Spinal cord (tissue), 10 donors: ENCODE data around the gene RDH8. TPM values are rescaled to one million over a fixed set of nuclear protein-coding genes. Genes with fewer than 3 reads are reported as not detected.

ENCODE experiments used
- DNase-seq, 6 donors: peaks; one replicate each; pipeline versions ENCODE4 v3.0.0 to v3.0.0-alpha.2; 2013 to 2015; ENCODE audit warnings: low spot score in 6 of 6, low read depth in 4 of 6
- H3K27ac ChIP-seq: one replicate; pipeline ENCODE4 v1.5.1; 2013; ENCODE audit warnings: low read depth, low read length, control low read depth
- H3K27me3 ChIP-seq: one replicate; pipeline ENCODE4 v1.6.1; 2013; ENCODE audit warnings: low read length; ENCODE audit not compliant: control insufficient read depth, insufficient read depth
- H3K36me3 ChIP-seq: one replicate; pipeline ENCODE4 v1.6.1; 2013; ENCODE audit warnings: low read length; ENCODE audit not compliant: control insufficient read depth, insufficient read depth
- H3K4me1 ChIP-seq: one replicate; pipeline ENCODE4 v1.6.1; 2013; ENCODE audit warnings: low read length; ENCODE audit not compliant: control insufficient read depth, insufficient read depth
- H3K4me3 ChIP-seq: one replicate; pipeline ENCODE4 v1.5.1; 2013; ENCODE audit warnings: low read depth, low read length, control low read depth
- H3K9me3 ChIP-seq: one replicate; pipeline ENCODE4 v1.6.1; 2013; ENCODE audit warnings: low read length; ENCODE audit not compliant: control insufficient read depth, insufficient read depth
- WGBS: methylation state at CpG from one replicate; pipeline ENCODE4 v1.1.5; 2013; ENCODE audit warnings: missing lambda C conversion rate; ENCODE audit not compliant: insufficient coverage; 5-methylcytosine and 5-hydroxymethylcytosine counted together
- polyA plus RNA-seq, 2 donors: library from polyadenylated mRNA; unstranded; fragments of 120-200 nt; gene quantifications; one replicate each; pipeline ENCODE4 v1.2.1, GENCODE V29; 2013; ENCODE audit not compliant: insufficient read length in 2 of 2
- total RNA-seq, 2 donors: library from RNA; depleted of rRNA in 1 of 2; stranded (reverse); fragments of 120-200 nt in 1 of 2; fragments of >200 nt in 1 of 2; gene quantifications; one replicate each; pipeline versions ENCODE4 v1.2.3 to v1.2.4, GENCODE V29; 2013 to 2014
- donor health status: healthy.

The RDH8 gene
- total and polyA plus RNA-seq, 4 donors, result not detected

- 90% methylated on average over 3 of the region's 3 CpGs for WGBS
- no peak for DNase-seq
- no peak overlapping the region for H3K27ac ChIP-seq
- peaks cover 2% of the 10 kb centered on the region for H3K27me3 ChIP-seq
- no peaks in the 10 kb centered on the region for H3K9me3 ChIP-seq
- no peak overlapping the region for H3K4me3 ChIP-seq
- no peaks in the 10 kb centered on the region for H3K36me3 ChIP-seq
- peaks cover 11% of the 10 kb centered on the region for H3K4me1 ChIP-seq
These were observed 13.5 kb downstream of the RDH8 start for GRCh38 chr19:10026744-10027143.

DNA sequence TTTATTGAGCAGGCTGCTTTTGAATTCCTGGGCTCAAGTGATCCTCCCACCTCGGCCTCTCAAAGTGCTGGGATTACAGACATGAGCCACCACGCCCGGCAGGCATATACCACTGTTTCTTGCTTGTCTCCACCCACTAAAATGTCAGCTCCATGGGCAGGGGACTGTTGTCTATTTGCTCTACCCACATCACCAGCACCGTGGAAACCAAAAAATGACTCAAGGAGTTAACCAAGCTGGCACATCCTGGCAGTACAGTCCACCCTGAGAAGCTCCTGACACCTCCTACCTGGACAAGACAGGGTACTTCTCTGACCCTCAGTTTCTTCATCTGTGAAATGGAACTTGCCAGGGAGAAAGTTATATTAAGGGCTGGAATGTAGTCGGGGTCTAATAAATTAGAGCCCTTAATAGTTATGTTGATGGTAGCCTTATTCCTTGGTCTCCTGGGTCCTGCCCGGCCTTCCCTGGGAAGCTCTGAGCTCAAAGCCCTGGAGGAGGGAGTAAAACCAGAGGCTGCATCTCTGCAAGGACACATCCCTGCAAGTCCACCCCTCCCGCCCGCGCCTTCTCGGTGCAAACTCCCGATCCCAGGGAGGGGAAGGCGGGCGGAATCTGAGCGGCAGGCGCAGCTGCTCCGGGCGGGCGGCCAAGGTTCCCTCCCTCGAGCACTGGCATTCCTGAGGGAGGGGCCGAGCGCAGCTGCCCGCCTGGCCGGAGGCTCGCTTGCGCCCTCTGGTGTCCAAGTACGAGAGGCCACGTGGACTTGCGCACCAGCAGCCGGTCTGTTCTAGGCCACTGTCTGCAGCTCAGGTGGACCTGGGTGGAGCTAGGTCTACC, 14.1 kb downstream of the RDH8 start:
- Histone ChIP-seq H3K4me3 (no peak overlapping the region), H3K27ac (peak overlapping the region; percentile 33), H3K4me1 (peaks cover 10% of the 10 kb centered on the region), H3K27me3 (peaks cover 3% of the 10 kb centered on the region), H3K36me3 (no peaks in the 10 kb centered on the region), H3K9me3 (no peaks in the 10 kb centered on the region)
- WGBS, result 8% methylated on average over 29 of the region's 29 CpGs
- peak; percentile 52 to 95 (median 78) for DNase-seq

GRCh38 chr19:10033614-10034013, 20.3 kb downstream of the RDH8 start:
- Histone ChIP-seq H3K27ac (no peak overlapping the region), H3K9me3 (no peaks in the 10 kb centered on the region), H3K4me3 (no peak overlapping the region), H3K4me1 (no peaks in the 10 kb centered on the region), H3K27me3 (peaks cover 19% of the 10 kb centered on the region), H3K36me3 (no peaks in the 10 kb centered on the region)
- 74% methylated on average over 5 of the region's 8 CpGs for WGBS
- DNase-seq, result no peak

DNA sequence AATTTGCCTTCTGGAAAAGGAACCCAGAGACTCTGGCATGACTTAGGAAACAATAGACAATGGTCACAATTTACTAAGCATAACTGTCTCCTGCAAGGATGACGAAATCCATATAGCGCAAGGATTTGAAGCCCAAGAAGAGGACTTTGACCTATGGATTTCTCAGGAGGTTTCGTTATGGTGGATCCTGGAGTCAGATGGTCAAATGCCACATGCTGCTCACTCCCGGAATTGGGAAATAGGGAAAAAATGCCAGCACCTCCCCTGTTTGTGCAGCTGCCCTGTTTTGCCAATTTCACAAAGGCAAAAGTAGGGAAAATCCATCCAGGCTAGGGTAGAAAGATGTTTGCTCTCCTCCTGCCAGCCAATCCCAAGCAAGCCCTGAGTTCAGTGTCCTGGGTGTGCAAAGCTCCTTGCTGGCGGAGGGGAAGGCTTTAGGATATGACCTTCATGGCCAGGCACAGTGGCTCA, 23.4 kb downstream of the RDH8 start:
- peaks cover 17% of the 10 kb centered on the region for H3K27me3 ChIP-seq
- H3K27ac ChIP-seq, result peak overlapping the region; percentile 76
- no peaks in the 10 kb centered on the region for H3K4me1 ChIP-seq
- no peaks in the 10 kb centered on the region for H3K36me3 ChIP-seq
- WGBS, result 57% methylated on average over 4 of the region's 5 CpGs
- no peaks in the 10 kb centered on the region for H3K9me3 ChIP-seq
- H3K4me3 ChIP-seq, result no peak overlapping the region
- DNase-seq, result no peak

- no peaks in the 10 kb centered on the region for H3K36me3 ChIP-seq
- H3K27ac ChIP-seq, result peak overlapping the region; percentile 76
- H3K4me3 ChIP-seq, result no peak overlapping the region
- no peaks in the 10 kb centered on the region for H3K4me1 ChIP-seq
- peaks cover 16% of the 10 kb centered on the region for H3K27me3 ChIP-seq
- 100% methylated on average over 1 of the region's 4 CpGs for WGBS
- peaks cover 5% of the 10 kb centered on the region for H3K9me3 ChIP-seq
- no peak for DNase-seq
These were observed 24.1 kb downstream of the RDH8 start for GRCh38 chr19:10037367-10037766.

DNA sequence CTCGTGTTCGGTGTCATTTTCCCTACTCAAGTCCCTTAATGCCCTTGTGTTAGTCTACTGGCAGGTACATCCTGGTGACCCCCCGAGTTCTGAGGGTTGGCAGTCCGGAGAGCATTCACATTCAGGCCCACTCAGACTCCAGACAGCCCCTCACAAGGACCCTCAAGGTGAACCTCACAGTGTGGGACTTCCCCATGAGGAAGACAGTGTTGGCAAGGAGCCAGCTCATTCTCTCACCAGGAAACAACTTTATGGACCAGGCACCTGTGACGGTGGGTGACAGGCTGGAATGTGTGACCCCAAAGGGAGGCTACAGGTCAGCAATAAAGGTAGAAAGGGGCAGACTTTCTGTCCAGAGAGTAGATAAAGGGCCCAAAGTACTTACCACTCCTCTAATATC, 24.5 kb downstream of the RDH8 start:
- H3K9me3 ChIP-seq, result peaks cover 9% of the 10 kb centered on the region
- WGBS, result 54% methylated on average over 4 of the region's 5 CpGs
- no peak for DNase-seq

GRCh38 chr19:10043286-10043927, 30.1 kb downstream of the RDH8 start:
- Histone ChIP-seq H3K4me1 (no peaks in the 10 kb centered on the region), H3K4me3 (no peak overlapping the region), H3K36me3 (no peaks in the 10 kb centered on the region), H3K27me3 (no peaks in the 10 kb centered on the region), H3K9me3 (peaks cover 29% of the 10 kb centered on the region), H3K27ac (no peak overlapping the region)
- DNase-seq, result peak in 4 of 6 donors; percentile 9 to 60 (median 28)
- 54% methylated on average over 4 of the region's 4 CpGs for WGBS

More for the DNA sequence above, 24.5 kb downstream of the RDH8 start:
- H3K4me1 ChIP-seq, result no peaks in the 10 kb centered on the region
- no peaks in the 10 kb centered on the region for H3K36me3 ChIP-seq
- peaks cover 11% of the 10 kb centered on the region for H3K27me3 ChIP-seq
- H3K4me3 ChIP-seq, result no peak overlapping the region
- no peak overlapping the region for H3K27ac ChIP-seq

DNA sequence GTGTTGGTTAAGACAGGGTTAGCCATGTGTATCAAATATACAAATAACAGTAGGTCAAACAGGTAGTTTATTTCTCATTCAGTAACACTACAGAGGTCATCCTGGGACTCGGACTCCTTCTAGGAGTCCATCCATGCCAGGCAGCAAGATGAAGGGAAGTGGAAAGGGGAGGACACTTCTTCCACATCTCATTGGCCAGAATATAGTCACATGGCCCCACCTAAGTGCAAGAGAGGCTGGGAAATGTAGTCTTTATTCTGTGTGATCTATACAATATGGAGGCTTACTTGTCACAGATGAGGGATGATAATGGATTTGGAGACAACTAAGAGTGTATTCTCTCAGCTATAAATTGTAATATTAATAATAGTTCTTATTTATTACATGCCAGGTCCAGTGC, 31.1 kb downstream of the RDH8 start:
- Histone ChIP-seq H3K27me3 (no peaks in the 10 kb centered on the region), H3K27ac (no peak overlapping the region), H3K4me3 (no peak overlapping the region), H3K9me3 (peaks cover 29% of the 10 kb centered on the region), H3K36me3 (no peaks in the 10 kb centered on the region), H3K4me1 (no peaks in the 10 kb centered on the region)
- no CpG with 5 or more reads among the region's 1 CpG for WGBS
- DNase-seq, result no peak

DNA sequence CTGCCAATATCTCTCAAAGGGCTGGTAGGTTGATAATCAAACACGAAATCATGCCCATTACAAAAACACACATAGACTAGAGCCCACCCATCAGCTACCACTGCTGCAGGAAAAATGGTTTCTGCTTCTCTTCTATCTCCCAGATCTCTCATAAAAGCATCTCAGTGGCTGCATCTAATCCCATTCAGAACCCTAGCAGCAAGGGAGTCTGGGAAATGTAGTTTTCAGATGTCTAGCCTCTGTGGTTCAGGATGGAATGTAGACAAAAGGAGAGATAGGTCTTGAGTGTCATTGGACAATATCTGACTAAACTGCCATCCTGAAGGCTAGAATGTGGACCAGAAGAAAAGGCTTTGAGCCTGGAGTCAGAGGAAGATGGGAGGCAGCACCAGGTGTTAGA, 32.1 kb downstream of the RDH8 start:
- 60% methylated on average over 1 of the region's 1 CpG for WGBS
- H3K36me3 ChIP-seq, result no peaks in the 10 kb centered on the region
- H3K9me3 ChIP-seq, result peaks cover 29% of the 10 kb centered on the region
- H3K27ac ChIP-seq, result no peak overlapping the region
- H3K4me3 ChIP-seq, result no peak overlapping the region
- no peaks in the 10 kb centered on the region for H3K27me3 ChIP-seq
- no peaks in the 10 kb centered on the region for H3K4me1 ChIP-seq
- no peak for DNase-seq
